Activated T-helper 1 cell treated with Interleukin-2 at 50 U/mL for 16 hours (primary cell): ENCODE measurements around the gene MEG3.
"Not testable (repeated sequence)": the region's sequence is repeated elsewhere in the genome, so short reads cannot be mapped to it uniquely, and the experiment has no call there.

Source experiments
- DNase-seq: peaks from one replicate; pipeline ENCODE4 v3.0.0-alpha.2; 2020; ENCODE audit warnings: low read depth

The MEG3 gene

DNA sequence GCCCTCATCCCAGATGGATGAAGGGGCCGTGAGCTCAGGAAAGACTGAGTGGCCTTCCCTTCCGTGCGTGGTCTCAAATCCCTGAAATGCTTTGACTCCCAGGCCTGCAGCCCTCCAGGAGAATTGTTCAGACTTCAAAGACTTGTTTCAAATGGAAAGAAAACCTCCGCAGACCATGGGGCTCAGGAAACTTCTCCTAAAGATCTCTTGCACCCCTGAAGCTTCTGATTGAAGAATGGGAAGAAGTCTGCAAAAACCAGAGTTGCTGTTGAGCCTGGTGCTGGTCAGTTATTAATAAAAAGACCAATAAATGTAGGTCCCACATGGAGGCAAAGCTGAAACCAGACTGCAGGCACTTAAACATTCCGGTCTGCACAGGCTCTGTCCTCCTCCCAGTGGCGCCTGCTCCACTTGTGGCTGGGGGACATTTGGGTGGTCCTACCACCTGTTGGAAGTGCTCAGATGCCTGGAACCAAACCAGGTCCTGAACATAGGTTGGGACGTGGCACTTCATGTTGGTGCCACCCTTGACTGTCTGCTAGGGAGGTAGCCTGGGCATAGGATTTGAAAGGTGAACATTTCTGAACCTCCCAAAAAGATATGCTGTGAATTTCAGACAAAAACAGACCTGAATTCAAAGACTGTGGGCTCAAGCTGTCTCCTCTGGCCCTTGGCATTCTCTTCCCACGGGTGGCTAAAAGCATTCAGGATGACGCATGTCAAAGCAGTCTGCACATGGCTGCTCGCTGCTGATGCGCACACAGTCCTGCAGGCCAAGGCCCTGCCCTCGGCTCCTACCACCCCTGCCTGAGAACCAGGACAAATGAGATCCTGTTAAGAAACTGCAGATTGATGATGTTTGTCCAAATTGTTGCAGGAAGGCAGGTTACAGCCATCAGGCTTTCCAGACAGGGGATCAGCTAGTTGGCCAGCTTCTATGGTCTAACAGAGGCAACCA is 36.2 kb upstream of the MEG3 start:
- no peak for DNase-seq

DNA sequence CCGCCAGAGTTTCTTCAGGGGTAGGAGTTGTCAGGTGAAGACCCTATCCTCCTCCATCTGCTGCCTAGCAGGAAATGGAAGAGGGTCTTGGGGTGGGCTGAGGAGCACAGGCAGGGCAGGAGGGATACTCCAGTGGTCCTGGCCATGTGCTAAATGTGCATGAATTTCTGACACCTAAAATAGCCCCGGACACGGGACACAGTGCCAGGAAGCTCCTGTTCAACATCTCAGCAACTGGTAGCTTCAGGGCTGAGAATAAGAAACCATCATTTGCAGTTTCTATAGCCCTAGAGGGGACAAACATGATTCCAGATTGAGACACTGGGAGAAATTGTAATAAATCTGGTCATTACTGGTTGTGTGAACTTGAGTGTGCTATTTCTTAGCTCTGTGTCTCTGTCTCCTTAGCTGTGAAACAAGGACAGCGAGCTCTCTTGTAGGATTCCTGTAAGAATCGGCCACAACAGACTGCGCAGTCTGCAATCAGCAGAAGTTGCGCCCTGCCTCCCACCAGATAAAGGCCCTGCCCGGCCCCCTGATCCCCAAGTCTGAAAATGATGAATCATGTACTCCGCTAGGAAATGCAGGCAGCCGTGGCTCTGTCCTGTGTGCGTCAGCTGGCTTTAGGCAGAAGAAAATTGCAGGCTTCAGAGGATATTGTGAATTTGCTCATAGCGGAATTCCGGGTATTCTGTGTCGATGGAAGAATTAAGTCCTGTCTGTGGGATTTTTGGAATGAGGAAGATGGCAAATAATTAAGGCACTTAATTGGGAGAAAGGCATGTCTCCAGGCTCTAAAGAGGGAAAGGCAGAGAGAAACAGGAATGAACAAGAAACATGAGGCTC is 35.2 kb upstream of the MEG3 start:
- no peak for DNase-seq

DNA sequence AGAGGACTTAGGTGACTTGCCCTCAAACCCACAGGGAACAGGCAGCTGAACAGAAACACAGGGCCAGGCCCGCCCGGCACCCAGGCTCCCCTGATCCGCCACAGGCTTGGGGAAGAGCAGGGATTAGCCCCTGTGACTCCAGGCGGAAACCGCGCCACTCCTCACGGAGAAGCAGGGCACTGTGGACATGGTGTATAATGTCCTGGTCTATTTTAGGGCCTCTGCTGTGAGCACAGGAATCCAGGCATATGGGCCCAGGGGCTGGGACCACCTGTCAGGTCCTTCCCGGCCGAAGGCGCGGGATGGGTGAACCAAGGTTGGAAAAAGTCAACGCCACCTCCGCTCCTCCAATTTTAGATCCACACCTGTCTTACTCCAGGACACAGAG is 34.6 kb upstream of the MEG3 start:
- no peak for DNase-seq

DNA sequence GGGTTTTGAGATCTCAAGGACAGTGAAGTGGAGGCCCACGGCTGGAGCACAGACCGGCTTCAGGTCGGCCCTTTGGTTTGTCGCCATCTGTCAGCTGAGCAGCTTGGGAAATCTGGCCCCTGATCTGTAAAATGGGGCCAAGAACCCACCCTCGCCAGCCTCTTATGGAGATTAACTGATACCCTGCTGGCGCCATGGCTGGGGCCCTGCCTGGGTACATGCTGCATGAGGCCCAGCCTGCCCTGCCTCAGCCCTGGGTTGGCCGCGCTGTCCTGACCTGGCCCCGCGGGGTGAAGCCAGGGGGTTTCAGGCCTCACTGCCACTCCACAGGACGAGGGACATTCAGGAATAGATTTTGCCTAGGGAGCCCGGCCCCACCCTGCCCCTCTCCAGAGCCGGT is 33.9 kb upstream of the MEG3 start:
- no peak for DNase-seq

DNA sequence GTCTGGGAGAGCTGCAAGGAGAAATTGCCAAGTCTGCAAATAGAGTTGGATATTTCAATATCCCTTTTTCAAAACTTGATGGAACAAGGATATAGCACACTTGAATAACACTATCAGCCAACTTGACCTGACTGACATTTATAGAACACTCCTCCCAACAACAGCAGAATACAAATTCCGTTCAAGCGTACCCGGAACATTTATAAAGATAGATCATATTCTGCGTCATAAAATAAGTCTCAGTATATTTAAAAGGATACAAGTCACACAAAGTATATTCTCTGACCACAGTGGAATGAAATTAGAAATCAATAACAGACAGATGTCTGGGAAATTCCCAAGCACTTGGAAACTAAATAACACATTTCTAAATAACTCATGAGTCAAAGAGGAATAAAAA is 29.0 kb upstream of the MEG3 start:
- DNase-seq = no peak

DNA sequence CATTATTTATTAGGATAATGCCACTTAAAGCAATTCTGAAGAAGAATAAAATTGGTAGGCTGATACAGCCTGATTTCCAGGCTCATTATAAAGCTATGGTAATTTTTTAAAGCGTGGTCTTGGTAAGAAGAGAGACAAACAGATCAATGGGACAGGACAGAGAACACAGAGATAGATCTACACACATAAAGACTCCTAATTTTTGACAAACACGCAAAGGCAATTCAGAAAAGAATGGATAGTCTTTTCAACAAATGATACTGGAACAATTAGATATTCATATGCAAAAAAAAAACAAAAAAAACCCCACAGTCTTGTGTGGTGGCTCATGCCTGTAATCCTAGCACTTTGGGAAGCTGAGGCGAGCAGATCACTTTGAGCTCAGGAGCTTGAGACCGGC is 25.9 kb upstream of the MEG3 start:
- DNase-seq = no peak

DNA sequence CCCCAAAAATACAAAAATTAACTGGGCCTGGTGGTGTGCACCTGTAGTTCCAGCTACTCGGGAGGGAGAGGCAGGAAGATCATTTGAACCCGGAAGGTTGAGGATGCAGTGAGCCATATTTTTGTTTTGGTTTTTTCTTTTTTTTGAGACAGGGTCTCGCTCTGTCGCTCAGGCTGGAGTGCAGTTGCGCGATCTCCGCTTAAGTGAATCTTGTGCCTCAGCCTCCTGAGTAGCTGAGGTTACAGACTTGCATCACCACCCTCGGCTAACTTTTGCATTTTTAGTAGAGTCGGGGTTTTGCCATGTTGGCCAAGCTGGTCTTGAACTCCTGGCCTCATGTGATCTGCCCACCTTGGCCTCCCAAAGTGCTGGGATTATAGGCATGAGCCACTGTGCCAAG is 24.5 kb upstream of the MEG3 start:
- DNase-seq = not testable (repeated sequence)

DNA sequence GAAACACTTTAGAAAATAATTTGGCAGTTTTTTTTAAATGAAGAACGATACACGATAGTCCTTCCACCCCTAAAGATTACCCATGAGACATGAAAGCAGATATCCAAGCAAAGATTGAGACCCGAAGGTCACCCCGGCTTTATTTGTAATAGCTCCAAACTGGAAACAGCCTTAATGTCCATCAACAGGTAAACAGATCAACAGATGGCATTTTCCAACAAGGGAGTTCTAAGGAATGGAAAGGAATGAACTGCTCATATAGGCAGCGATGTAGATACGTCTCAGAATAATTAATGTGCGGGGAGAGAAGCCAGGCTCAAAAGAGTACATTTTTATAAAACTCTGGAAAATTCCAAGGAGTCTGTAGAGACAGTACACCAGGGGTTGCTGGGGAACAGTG is 23.7 kb upstream of the MEG3 start:
- no peak for DNase-seq

DNA sequence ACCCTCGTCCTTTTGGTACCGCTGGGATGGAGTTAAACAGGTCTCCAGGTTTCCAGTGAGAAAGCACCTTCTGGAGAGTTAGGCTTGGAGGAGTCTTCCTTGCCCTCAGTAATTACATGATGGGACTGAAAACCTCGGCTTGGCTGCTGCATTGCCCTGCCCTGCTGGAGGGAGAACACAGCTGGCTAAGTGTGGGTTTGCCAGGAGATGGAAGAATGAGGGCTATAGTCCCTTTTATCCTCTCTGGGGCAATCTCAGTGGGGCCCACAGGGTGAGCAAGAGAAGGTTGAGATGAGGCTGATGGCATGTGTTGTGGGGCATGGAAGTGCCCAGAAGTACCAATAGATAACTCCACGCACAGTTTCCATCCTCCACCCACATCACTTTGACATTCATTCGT is 23.2 kb upstream of the MEG3 start:
- no peak for DNase-seq

DNA sequence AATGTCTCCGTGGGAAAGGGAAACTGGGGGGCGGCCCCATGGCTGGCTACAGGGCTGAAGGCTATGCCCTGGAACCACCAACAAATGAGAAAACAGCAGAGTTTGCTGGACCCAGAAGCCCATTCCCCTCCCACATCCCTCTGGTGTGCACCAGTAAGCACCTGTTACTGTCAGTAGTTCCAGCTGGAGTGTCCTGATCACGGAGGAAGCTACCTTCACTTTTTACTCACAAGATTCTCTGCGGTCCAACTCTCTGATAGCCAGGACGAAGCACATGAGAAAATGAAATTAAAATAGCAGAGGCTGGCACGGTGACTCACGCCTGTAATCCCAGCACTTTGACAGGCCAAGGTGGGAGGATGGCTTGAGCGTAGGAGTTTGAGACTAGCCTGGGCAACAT is 22.7 kb upstream of the MEG3 start:
- DNase-seq = no peak

DNA sequence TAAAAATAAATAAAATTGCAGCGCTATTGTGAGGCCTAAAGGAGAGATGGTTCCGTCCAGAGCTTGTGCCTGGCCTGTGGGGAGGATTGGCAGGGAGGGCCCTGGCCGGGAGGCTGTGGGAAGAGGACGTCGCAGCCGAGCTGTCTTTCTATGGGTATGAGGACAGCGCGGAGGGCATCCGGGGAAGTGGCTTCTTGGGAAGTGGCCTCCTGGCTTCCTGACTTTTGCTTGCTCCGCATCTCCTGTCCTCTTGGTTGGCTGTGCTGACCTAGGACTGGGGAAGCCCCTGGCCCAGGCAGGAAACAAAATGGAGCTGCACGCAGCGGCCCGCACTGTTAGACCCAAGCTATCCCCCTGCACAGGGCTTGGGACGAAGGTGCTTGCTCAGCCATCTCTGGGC is 22.2 kb upstream of the MEG3 start:
- no peak for DNase-seq

DNA sequence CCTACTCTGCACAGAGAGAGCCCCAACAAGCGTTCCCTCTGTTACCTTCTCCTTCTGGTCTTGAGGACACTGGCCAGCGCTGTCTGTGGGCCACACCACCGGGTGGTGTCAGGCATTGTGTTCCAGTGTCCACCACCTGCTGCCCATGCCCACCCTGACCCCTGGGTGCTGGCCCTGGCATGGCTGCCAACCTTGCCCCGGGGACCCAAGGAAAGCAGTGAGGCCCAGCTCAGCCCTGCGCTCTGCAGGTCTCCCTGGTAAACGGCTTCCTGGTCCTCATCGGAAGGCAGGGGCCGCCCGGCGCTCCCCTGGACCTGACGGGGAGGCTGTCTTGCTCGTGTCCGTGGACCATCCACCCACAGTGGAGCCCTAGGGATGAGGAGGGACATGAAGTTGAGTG is 21.8 kb upstream of the MEG3 start:
- no peak for DNase-seq

DNA sequence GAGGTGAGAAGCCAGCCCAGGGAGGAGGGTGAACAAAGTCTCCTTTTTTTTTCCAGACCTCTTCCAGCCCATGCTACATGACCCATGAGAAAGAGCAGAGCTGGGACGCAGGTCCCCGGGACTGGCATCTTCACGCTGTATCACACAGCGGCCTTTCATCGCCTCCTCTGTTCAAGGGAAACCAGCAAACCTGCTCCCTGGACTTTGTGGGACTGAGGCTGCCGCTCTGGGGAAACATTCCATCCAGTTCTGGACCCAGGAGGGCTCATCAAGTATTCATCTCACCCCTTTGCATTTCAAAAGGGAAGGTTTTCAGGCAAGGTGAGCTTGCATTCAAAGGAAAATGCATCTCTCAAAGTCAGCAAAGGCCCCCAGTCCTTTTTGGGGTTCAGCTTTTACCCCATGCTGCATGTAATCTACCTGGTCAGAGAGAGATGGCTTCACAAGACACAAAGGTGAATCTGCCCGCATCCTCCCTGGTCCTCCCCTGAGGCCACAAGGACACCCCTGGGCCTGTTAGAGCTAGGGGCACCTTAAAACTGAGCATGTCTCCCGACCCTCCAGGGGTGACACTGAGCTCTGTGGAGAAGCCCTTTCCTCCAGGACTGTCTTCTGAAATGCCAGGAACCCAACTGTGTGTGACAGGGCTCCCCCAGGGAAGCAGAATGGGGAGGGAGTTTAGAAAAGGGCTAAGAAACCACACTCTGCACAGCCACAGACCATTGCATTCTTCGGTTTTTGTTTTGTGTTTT is 21.2 kb upstream of the MEG3 start:
- no peak for DNase-seq

DNA sequence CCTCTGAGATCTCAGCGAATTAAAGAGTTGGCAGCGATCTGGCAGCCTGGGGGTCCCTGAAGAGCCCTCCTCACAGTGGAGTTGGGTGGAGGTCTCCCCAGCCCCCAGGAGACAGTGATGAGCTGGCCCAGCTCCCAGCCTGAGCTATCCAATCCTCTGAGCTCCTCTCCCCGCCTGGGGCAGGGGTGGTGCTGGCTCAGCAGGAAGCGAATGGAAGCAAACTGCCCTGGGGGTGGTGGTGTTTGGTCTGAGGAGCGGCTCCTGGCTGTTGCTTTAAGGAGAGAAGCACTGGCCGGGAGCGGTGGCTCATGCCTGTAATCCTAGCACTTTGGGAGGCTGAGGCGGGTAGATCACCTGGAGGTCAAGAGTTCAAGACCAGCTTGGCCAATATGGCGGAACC is 19.5 kb upstream of the MEG3 start:
- DNase-seq = no peak

DNA sequence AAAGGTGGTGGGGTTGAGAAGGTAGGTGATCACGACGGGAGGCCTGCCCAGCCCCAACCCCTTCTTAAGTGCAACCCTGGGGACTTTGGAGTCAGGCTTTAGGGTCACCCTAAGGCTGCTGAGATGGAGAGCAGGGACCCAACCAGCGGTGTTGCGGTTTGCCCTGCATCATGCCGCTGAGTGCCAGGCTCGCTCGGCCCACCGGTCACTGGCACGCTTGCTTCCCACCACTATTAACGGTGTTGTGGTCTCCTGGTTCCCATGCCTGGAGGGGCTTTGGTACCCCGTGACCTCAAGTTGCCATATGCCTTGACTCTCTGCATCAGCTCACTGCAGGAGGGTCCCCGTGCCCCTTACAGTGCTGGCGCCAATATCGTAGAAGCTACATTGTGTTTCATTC is 18.4 kb upstream of the MEG3 start:
- DNase-seq = no peak

DNA sequence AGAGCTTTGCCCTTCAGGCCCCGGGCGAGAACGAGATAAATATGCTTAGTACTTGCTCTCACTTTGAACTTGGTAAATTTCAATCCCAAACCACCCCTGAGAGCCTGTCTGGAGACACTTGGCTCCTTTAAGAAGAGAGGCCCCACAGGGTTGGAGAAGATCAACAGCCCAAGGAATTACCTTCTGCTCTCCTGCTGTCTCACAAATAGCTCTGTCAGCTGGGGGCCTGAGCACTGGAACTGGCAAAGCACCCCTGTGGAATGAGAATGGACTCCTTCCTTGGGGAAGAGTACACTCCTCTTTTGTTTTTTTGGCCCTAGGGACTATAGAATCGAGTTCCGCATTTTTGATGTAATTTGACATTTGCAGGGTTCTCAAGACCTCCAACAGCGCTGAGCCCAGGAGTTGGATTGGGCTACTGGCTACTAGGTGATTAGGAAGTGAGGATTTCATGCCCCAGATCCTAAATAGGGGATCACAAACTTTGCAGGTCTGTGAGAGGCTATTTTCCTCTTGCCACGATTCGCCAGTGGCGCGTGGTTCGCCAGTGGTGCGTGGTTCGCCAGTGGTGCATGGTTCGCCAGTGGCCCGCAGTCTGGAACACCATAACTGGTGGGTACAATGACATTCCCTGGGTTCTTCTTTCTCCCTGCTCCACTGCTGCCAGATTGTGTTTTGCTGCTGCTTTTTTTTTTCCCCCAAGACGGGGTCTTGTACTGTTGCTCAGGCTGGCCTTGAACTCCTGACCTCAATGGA is 17.8 kb upstream of the MEG3 start:
- no peak for DNase-seq

DNA sequence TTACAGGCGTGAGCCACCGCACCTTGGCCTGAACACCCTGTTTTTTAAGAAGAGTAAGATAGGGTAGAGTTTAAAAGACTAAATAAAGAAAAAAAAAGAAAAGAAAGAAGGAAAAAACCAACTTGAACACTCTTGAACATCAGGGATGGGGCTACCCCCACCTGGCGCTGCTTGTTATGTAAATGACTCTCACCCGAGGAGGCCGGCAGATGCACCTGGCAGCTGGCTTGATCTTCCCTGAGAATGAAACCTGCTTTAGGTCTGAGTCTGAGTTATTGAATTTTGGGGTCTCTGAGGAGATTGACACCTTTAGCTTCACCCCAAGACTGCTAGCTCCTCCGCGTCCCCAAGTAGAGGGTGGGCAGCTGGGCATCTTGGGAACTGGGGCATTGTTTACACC is 15.5 kb upstream of the MEG3 start:
- DNase-seq = no peak

DNA sequence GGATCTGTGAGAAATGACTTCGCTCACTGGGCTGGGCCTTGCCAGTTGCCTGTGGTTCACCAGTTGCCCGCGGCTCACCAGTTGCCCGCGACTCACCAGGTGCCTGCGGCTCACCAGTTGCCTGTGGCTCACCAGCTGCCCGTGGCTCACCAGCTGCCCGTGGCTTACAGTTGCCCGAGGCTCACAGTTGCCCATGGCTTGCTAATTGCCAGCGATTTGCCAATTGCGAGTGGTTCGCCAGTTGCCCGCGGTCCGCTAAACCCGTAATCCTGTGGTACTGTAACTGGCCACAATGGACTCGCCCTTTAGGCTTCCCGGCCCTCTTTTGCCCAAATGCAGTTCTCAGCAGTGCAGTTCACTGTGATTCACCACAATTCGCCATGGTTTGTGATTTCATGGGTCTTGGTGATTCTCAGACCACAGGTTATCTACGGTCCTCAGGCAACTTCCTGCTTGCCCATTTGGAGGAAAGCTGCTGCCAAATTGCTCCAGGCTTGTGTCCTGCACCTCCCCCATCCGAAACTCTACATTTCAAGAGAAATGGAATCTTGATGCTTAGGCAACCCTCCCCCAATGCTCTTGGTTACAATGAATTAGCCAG is 15.0 kb upstream of the MEG3 start:
- DNase-seq = no peak

DNA sequence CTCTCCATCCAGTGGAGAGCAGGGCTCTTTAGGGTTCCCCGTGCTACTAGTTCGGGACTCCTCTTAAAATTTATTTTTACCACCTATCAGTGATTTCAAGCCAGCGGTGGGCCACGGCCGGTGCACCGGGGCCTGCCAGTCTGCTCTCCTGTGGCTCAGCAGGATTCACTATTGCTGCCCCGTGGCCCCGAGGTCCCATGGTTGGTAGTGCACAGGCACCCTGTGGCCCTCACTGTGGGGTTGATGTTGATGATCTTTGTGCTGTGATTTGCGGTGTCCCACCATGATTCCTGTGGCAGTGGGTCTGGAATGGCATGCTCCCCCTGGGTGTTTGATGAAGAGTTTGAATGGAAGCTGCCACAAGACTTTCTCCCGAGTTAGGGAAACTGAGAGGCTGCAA is 12.6 kb upstream of the MEG3 start:
- no peak for DNase-seq

DNA sequence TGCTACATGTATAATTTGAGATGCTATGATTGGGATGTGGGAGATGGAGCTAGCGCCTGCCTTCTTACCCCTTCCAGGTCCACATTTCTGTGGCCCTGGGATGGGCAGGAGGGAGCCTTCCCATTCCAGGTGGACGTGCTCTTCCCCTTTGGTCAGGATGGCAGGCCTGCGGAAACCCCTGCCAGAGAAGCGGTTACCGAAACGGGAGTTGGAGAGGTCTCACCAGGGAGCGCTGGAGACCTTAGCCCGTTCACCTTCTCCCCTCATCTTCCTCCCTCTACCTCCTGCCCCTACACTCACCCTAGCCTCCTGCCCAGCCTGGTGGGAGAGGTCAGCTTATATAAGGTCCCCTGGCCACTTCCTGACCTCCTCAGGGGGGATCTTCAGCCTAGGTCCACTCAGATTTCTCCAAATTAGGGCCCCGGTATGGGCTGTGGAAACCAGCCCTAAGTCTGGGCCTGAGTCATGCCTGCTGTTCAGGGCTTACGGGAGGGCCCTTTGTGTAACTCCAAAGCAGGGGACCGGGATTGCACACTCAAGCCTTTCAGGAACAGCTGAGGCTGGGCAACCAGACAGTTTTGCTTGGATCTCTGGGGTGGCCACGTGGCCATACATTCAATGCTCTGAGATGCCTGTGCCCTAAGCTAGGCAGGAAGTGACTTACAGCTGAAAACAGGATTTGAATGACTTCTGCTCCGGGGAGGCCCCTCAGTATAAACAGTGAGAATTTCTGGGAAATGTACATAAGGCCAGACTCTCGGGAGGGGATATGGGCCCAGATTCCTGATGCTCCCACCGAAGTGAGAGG is 10.2 kb upstream of the MEG3 start:
- DNase-seq = no peak
